GM12878 (cell line): ENCODE data around the gene CAPN3. TPM values are rescaled to one million over a fixed set of nuclear protein-coding genes. Genes with fewer than 3 reads are reported as not detected.

Source experiments
- ATAC-seq: fragments of 200-7000 bp; cut with Tn5 transposase; 3 replicates; pipeline ENCODE4 v1.9.1; 2020; ENCODE audit warnings: mild to moderate bottlenecking, moderate library complexity
- BruUV-seq: library from RNA; stranded (reverse); fragments of 400-500 nt; replicated peaks from 2 replicates; lab custom pipeline; 2021; lab: Mats Ljungman, UMichigan
- CTCF ChIA-PET: fragments of 300-600 bp; sonication (Branson Sonifier 250); formaldehyde crosslinking; extraction: SDS; loops from one replicate; lab custom pipeline; 2021; ENCODE audit warnings: inconsistent platforms; lab: Yijun Ruan, JAX
- POLR2A ChIA-PET: fragments of 350-600 bp; formaldehyde crosslinking; extraction: SDS; loops from one replicate; lab custom pipeline; 2021; ENCODE audit warnings: inconsistent platforms; lab: Charles Lee
- RAD21 ChIA-PET: fragments of 300-600 bp; sonication (Branson Sonifier 250); formaldehyde crosslinking; loops from one replicate; lab custom pipeline; 2023; ENCODE audit warnings: antibody characterized with exemption; ENCODE audit not compliant: unreplicated experiment; lab: Charles Lee
- SMC1A ChIA-PET: fragments of 300-600 bp; sonication (Branson Sonifier 250); formaldehyde crosslinking; loops from one replicate; lab custom pipeline; 2023; ENCODE audit not compliant: unreplicated experiment, uncharacterized antibody; lab: Charles Lee
- DNase-seq: peaks from one replicate; pipeline ENCODE4 v3.0.0-alpha.2; 2011; ENCODE audit warnings: low read depth, low spot score
- FAIRE-seq: peaks from 3 replicates; lab custom pipeline; 2011; peaks lifted over from hg19 to GRCh38; lab: Jason Lieb, UNC
- H2AFZ ChIP-seq: 2 replicates; pipeline ENCODE4 v1.6.0; 2011; ENCODE audit warnings: low read depth, low read length, control low read depth; ENCODE audit not compliant: control insufficient read depth
- H3K27ac ChIP-seq: 2 replicates; pipeline ENCODE4 v1.5.1; 2011; ENCODE audit warnings: control low read depth; ENCODE audit not compliant: control insufficient read depth, insufficient read depth
- H3K27me3 ChIP-seq, 2 experiments: replicated peaks in 1 of 2; 2 replicates each; pipeline versions ENCODE4 v1.6.0 to v1.6.1; 2011; ENCODE audit warnings: low read length in 1 of 2; ENCODE audit not compliant: control insufficient read depth in 2 of 2, insufficient read depth in 2 of 2
- H3K36me3 ChIP-seq, 2 experiments: 2 replicates each; pipeline ENCODE4 v1.5.1; 2011; ENCODE audit warnings: low read length in 1 of 2; ENCODE audit not compliant: control insufficient read depth in 2 of 2, insufficient read depth in 2 of 2
- H3K4me1 ChIP-seq: 2 replicates; pipeline ENCODE4 v1.6.1; 2011; ENCODE audit warnings: mild to moderate bottlenecking, low read length, moderate library complexity, mixed read lengths; ENCODE audit not compliant: control insufficient read depth, insufficient read depth
- H3K4me2 ChIP-seq: 2 replicates; pipeline ENCODE4 v1.6.0; 2011; ENCODE audit warnings: control low read depth; ENCODE audit not compliant: control insufficient read depth, insufficient read depth
- H3K4me3 ChIP-seq: fragments of 200-600 bp; sonication (generic); 2 replicates; pipeline ENCODE4 v1.5.1; 2016
- H3K79me2 ChIP-seq: 2 replicates; pipeline ENCODE4 v1.6.0; 2011; ENCODE audit warnings: low read length; ENCODE audit not compliant: control insufficient read depth, insufficient read depth
- H3K9ac ChIP-seq: 2 replicates; pipeline ENCODE4 v1.8.0; 2011; ENCODE audit warnings: low read length, control low read depth, mixed read lengths; ENCODE audit not compliant: control insufficient read depth, insufficient read depth
- H3K9me3 ChIP-seq: replicated peaks from 3 replicates; pipeline ENCODE4 v1.5.1; 2011; ENCODE audit warnings: mild to moderate bottlenecking, low read length; ENCODE audit not compliant: control insufficient read depth, insufficient read depth
- H4K20me1 ChIP-seq: 2 replicates; pipeline ENCODE4 v1.6.0; 2011; ENCODE audit not compliant: control insufficient read depth, insufficient read depth
- ASH2L ChIP-seq: fragments of 300-600, 200-600 bp; sonication (generic); IDR thresholded peaks from 2 replicates; pipeline ENCODE4 v1.6.1; 2017; ENCODE audit warnings: low read depth, mild to moderate bottlenecking, borderline replicate concordance
- BCL11A ChIP-seq: IDR thresholded peaks from 2 replicates; pipeline ENCODE4 v1.6.1; 2011; ENCODE audit warnings: low read depth, low read length
- CBX3 ChIP-seq: fragments of 200-600 bp; sonication (generic); IDR thresholded peaks from 2 replicates; pipeline ENCODE4 v1.6.1; 2016; ENCODE audit warnings: low read depth, borderline replicate concordance
- CHD2 ChIP-seq: IDR thresholded peaks from 2 replicates; pipeline ENCODE4 v1.6.1; 2011; ENCODE audit warnings: low read depth, low read length, improper control_type of control experiment, borderline replicate concordance
- ETV6 ChIP-seq, 2 experiments: fragments of 450-650 bp in 1 of 2; IDR thresholded peaks in 1 of 2; conservative IDR thresholded peaks in 1 of 2; 2 replicates each; pipeline ENCODE4 v1.6.1; 2014; ENCODE audit warnings: antibody characterized with exemption in 1 of 2, borderline replicate concordance in 1 of 2, low read depth in 1 of 2, mild to moderate bottlenecking in 1 of 2, moderate library complexity in 1 of 2
- GABPA ChIP-seq: IDR thresholded peaks from 2 replicates; pipeline ENCODE4 v1.6.1; 2014; ENCODE audit warnings: antibody characterized with exemption, low read depth, mild to moderate bottlenecking, inconsistent platforms
- IKZF1 ChIP-seq: fragments of 450-650 bp; conservative IDR thresholded peaks from 2 replicates; pipeline ENCODE4 v1.6.1; 2017; ENCODE audit warnings: antibody characterized with exemption, mild to moderate bottlenecking
- IRF3 ChIP-seq: fragments of 450-650 bp; IDR thresholded peaks from 2 replicates; pipeline ENCODE4 v1.6.1; 2014; ENCODE audit warnings: mild to moderate bottlenecking
- NFXL1 ChIP-seq: fragments of 450-650 bp; IDR thresholded peaks from 2 replicates; pipeline ENCODE4 v1.6.1; 2017; ENCODE audit warnings: antibody characterized with exemption, mild to moderate bottlenecking, borderline replicate concordance
- NR2F1 ChIP-seq: fragments of 450-650 bp; conservative IDR thresholded peaks from 2 replicates; pipeline ENCODE4 v1.6.1; 2017; ENCODE audit warnings: mild to moderate bottlenecking
- PAX8 ChIP-seq: fragments of 450-650 bp; IDR thresholded peaks from 2 replicates; pipeline ENCODE4 v1.6.1; 2017; ENCODE audit warnings: mild to moderate bottlenecking, moderate library complexity
- SKIL ChIP-seq: fragments of 450-650 bp; IDR thresholded peaks from 2 replicates; pipeline ENCODE4 v1.6.1; 2017; ENCODE audit warnings: mild to moderate bottlenecking, low read depth, inconsistent platforms; ENCODE audit not compliant: poor library complexity, severe bottlenecking
- SMAD1 ChIP-seq: fragments of 450-650 bp; IDR thresholded peaks from 2 replicates; pipeline ENCODE4 v1.6.1; 2018; ENCODE audit warnings: mild to moderate bottlenecking, low read depth; ENCODE audit not compliant: partially characterized antibody
- TAF1 ChIP-seq: IDR thresholded peaks from 2 replicates; pipeline ENCODE4 v1.6.1; 2011; ENCODE audit warnings: mild to moderate bottlenecking, low read depth, low read length, borderline replicate concordance
- ZNF24 ChIP-seq: fragments of 450-650 bp; IDR thresholded peaks from 2 replicates; pipeline ENCODE4 v1.6.1; 2017; ENCODE audit warnings: antibody characterized with exemption, mild to moderate bottlenecking
- WGBS: methylation state at CpG from one replicate; pipeline ENCODE4 v1.1.6; 2016; ENCODE audit warnings: low lambda C conversion rate; ENCODE audit not compliant: insufficient replicate concordance, insufficient coverage; ENCODE audit errors: missing lambda C conversion rate; 5-methylcytosine and 5-hydroxymethylcytosine counted together
- in situ Hi-C: fragments of 300-500 bp; cut with MboI; formaldehyde crosslinking; loops from 9 replicates; pipeline ENCODE4 v1.14.3; 2018; ENCODE audit warnings: mixed read lengths
- intact Hi-C: fragments of 100-400 bp; cut with micrococcal nuclease; formaldehyde crosslinking; loops from one replicate; pipeline ENCODE4 v1.14.2; 2022; ENCODE audit not compliant: unreplicated experiment
- polyA plus RNA-seq, 11 experiments: library from polyadenylated mRNA; depleted of rRNA in 4 of 11; unstranded in 6 of 11; stranded (reverse) in 5 of 11; fragments of >200 nt; fragmentation: Nextera tagmentation in 4 of 11; fragmentation: Illumina TruSeq in 1 of 11; extraction: Ambion mirVana in 4 of 11; extraction: Trizol in 1 of 11; gene quantifications; 1 replicate in 1 of 11; 2 replicates in 10 of 11; pipeline versions ENCODE4 v1.2.1 to v1.2.3, GENCODE V29; 2011 to 2016; ENCODE audit warnings: inconsistent platforms in 2 of 11, missing spikeins in 2 of 11, low read depth in 1 of 11
- total RNA-seq, 4 experiments: library from RNA; depleted of rRNA in 3 of 4; stranded (reverse); fragments of >200 nt in 3 of 4; fragmentation: Illumina TruSeq in 1 of 4; extraction: Trizol in 1 of 4; gene quantifications; 2 replicates each; pipeline versions ENCODE4 v1.2.1 to v1.2.3, GENCODE V29; 2013 to 2021
- TF ChIP-seq, protein P1 (sequence below): fragments of 150-350 bp; IDR thresholded peaks from 2 replicates; pipeline ENCODE4 v1.6.1; 2016; ENCODE audit warnings: low read depth, low read length

The CAPN3 gene
- total and polyA plus RNA-seq, 10 of the 15 experiments (the other 5 are each of a cell fraction or from before 2014, with no cell fraction given), result 1.1 to 3.8 (median 2.4) TPM

GRCh38 chr15:42409011-42409410 lies 49.7 kb downstream of the CAPN3 start (continued):
- no peak for TF ChIP-seq SKIL

DNA sequence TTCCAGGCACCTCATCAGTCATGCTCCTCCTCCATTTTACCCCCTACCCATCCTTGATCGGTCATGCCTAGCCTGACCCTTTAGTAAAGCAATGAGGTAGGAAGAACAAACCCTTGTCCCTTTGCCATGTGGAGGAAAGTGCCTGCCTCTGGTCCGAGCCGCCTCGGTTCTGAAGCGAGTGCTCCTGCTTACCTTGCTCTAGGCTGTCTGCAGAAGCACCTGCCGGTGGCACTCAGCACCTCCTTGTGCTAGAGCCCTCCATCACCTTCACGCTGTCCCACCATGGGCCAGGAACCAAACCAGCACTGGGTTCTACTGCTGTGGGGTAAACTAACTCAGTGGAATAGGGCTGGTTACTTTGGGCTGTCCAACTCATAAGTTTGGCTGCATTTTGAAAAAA lies 52.6 kb downstream of the CAPN3 start:
- H3K9me3 ChIP-seq, result no peaks in the 10 kb centered on the region
- in situ Hi-C loops, result no loop called here
- no peak overlapping the region for H3K9ac ChIP-seq
- no peaks in the 10 kb centered on the region for H3K4me1 ChIP-seq
- no peak for FAIRE-seq
- ChIA-PET SMC1A (interaction anchor here (1.1 kb wide), 1 partner anchor 10 kb away, joined by 4 read pairs; no protein-coding TSS in a partner anchor), RAD21 (no interaction called here), CTCF (no interaction called here), POLR2A (no interaction called here)
- no peak overlapping the region for H3K4me2 ChIP-seq
- WGBS, result 95% methylated on average over 7 of the region's 7 CpGs
- no peak for ATAC-seq
- DNase-seq, result no peak
- H2AFZ ChIP-seq, result no peak overlapping the region
- H3K79me2 ChIP-seq, result no peaks in the 10 kb centered on the region
- intact Hi-C loops, result no loop called here
- H3K36me3 ChIP-seq, result peaks cover under 1 to 2% of the 10 kb centered on the region in 2 experiments
- no peak overlapping the region for H3K4me3 ChIP-seq
- H4K20me1 ChIP-seq, result no peaks in the 10 kb centered on the region
- no peak overlapping the region for H3K27ac ChIP-seq
- no peaks in the 10 kb centered on the region for H3K27me3 ChIP-seq
- no TSS peak for BruUV-seq
- TF ChIP-seq, protein P1, sequence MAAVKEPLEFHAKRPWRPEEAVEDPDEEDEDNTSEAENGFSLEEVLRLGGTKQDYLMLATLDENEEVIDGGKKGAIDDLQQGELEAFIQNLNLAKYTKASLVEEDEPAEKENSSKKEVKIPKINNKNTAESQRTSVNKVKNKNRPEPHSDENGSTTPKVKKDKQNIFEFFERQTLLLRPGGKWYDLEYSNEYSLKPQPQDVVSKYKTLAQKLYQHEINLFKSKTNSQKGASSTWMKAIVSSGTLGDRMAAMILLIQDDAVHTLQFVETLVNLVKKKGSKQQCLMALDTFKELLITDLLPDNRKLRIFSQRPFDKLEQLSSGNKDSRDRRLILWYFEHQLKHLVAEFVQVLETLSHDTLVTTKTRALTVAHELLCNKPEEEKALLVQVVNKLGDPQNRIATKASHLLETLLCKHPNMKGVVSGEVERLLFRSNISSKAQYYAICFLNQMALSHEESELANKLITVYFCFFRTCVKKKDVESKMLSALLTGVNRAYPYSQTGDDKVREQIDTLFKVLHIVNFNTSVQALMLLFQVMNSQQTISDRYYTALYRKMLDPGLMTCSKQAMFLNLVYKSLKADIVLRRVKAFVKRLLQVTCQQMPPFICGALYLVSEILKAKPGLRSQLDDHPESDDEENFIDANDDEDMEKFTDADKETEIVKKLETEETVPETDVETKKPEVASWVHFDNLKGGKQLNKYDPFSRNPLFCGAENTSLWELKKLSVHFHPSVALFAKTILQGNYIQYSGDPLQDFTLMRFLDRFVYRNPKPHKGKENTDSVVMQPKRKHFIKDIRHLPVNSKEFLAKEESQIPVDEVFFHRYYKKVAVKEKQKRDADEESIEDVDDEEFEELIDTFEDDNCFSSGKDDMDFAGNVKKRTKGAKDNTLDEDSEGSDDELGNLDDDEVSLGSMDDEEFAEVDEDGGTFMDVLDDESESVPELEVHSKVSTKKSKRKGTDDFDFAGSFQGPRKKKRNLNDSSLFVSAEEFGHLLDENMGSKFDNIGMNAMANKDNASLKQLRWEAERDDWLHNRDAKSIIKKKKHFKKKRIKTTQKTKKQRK, result no peak
- no peak for TF ChIP-seq GABPA
- TF ChIP-seq PAX8, result no peak
- no peak for TF ChIP-seq CHD2
- no peak for TF ChIP-seq ZNF24
- no peak for TF ChIP-seq CBX3
- TF ChIP-seq NR2F1, result no peak
- TF ChIP-seq TAF1, result no peak
- TF ChIP-seq IRF3, result no peak
- TF ChIP-seq BCL11A, result no peak
- no peak for TF ChIP-seq IKZF1
- TF ChIP-seq ETV6 (conservative IDR thresholded peaks at IDR 0.05 in 1 of 2, IDR thresholded peaks at IDR 0.05 in 1 of 2; ENCODE audit: borderline replicate concordance in 1 of 2, low read depth in 1 of 2), result no peak
- no peak for TF ChIP-seq NFXL1
- TF ChIP-seq SMAD1, result no peak
- TF ChIP-seq ASH2L, result no peak
